ENCODE data around the gene STXBP1.

STXBP1 gene

GRCh38 chr9:127667127-127667844, 55.2 kb downstream of the STXBP1 start:
- no peak for DNase-seq (ENCODE audit: low read depth)
- H3K4me3 ChIP-seq (ENCODE audit: low read length), result no peak overlapping the region
- no peak for TF ChIP-seq CTCF (IDR thresholded peaks at IDR 0.05; ENCODE audit: insufficient read depth, low read depth, low read length, missing control alignments)

GRCh38 chr9:127667906-127668305, 55.8 kb downstream of the STXBP1 start:
- no peak for DNase-seq (ENCODE audit: low read depth)
- H3K4me3 ChIP-seq (ENCODE audit: low read length), result no peak overlapping the region
- no peak for TF ChIP-seq CTCF (IDR thresholded peaks at IDR 0.05; ENCODE audit: insufficient read depth, low read depth, low read length, missing control alignments)

- DNase-seq (ENCODE audit: low read depth), result no peak
- no peak overlapping the region for H3K4me3 ChIP-seq (ENCODE audit: low read length)
- no peak for TF ChIP-seq CTCF (IDR thresholded peaks at IDR 0.05; ENCODE audit: insufficient read depth, low read depth, low read length, missing control alignments)
Observed at GRCh38 chr9:127673234-127673633, 61.2 kb downstream of the STXBP1 start.

- TF ChIP-seq CTCF (IDR thresholded peaks at IDR 0.05; ENCODE audit: insufficient read depth, low read depth, low read length, missing control alignments), result no peak
- DNase-seq (ENCODE audit: low read depth), result peak; percentile 44
- H3K4me3 ChIP-seq (ENCODE audit: low read length), result no peak overlapping the region
Observed at GRCh38 chr9:127676638-127677037, 64.6 kb downstream of the STXBP1 start.

GRCh38 chr9:127679506-127679905, 67.4 kb downstream of the STXBP1 start:
- H3K4me3 ChIP-seq (ENCODE audit: low read length), result no peak overlapping the region
- no peak for DNase-seq (ENCODE audit: low read depth)
- no peak for TF ChIP-seq CTCF (IDR thresholded peaks at IDR 0.05; ENCODE audit: insufficient read depth, low read depth, low read length, missing control alignments)

- DNase-seq (ENCODE audit: low read depth), result no peak
- no peak for TF ChIP-seq CTCF (IDR thresholded peaks at IDR 0.05; ENCODE audit: insufficient read depth, low read depth, low read length, missing control alignments)
- no peak overlapping the region for H3K4me3 ChIP-seq (ENCODE audit: low read length)
Observed at GRCh38 chr9:127680226-127680625, 68.1 kb downstream of the STXBP1 start.

GRCh38 chr9:127680846-127681245, 68.8 kb downstream of the STXBP1 start:
- DNase-seq (ENCODE audit: low read depth), result no peak
- TF ChIP-seq CTCF (IDR thresholded peaks at IDR 0.05; ENCODE audit: insufficient read depth, low read depth, low read length, missing control alignments), result no peak
- no peak overlapping the region for H3K4me3 ChIP-seq (ENCODE audit: low read length)

Data from epithelial cell of esophagus (primary cell).